ENCODE measurements around the gene SORCS2. TPM values are rescaled to one million over a fixed set of nuclear protein-coding genes. Genes with fewer than 3 reads are reported as not detected.

SORCS2 gene
- total RNA-seq, 1 donor from 2014 or later = 3.1 TPM

DNA sequence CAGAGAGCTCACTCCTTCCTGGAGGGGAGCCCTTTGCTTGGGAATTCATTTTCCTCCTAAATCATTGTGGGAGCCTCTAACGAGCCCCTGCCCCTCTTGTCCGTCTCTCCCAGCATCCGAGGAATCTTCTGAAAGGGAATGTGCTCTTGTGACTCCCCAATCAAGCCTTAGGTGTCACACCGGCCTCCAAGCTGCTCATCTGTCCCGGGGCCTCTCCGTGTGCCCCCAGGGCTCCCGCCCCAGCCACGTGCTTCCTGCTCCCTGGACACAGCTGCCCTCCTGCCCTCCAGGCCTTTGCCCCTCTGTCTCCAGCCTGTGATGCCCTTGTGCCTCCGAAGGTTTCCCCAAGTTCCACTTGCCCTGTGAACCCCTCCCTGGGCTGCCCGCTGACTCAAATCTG lies 507.5 kb downstream of the SORCS2 start:
- Histone ChIP-seq H3K9me3 (ENCODE audit: control insufficient read depth in 3 of 3, low read length in 3 of 3) (no peaks in the 10 kb centered on the region), H3K27ac (ENCODE audit: low read depth, low read length) (no peak overlapping the region), H3K4me1 (ENCODE audit: control insufficient read depth in 3 of 3, insufficient read depth in 3 of 3, low read length in 3 of 3) (peaks cover 0 to 6% (median 4%) of the 10 kb centered on the region in 3 donors), H3K9ac (ENCODE audit: low read depth in 1 of 3, low read length in 3 of 3) (no peak overlapping the region), H3K36me3 (ENCODE audit: control insufficient read depth in 3 of 3, insufficient read depth in 3 of 3, low read length in 3 of 3) (no peaks in the 10 kb centered on the region), H3K4me3 (ENCODE audit: low read length in 3 of 3) (no peak overlapping the region), H3K27me3 (ENCODE audit: control insufficient read depth in 3 of 3, insufficient read depth in 3 of 3, low read length in 3 of 3) (peaks cover 0 to 40% (median 28%) of the 10 kb centered on the region in 3 donors)

DNA sequence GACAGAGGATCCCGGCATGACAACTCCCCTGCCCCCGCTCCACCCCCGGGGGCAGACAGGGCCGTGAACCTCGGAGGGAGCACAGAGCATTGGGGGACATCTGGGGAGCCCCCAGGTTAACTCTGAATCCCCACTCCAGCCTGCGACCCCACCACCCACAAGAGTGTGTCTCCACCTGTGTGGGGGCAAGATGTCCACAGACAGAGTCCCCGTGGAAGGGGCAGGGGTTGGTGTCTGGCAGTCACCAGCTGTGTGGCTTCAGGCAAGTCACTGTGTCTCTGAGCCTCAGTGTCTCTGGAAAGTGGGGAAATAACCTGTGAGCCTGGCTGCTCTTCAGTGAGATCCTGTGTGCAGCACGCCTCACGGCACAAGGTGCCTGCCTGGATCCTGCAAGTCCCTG lies 508.3 kb downstream of the SORCS2 start:
- H3K9me3 ChIP-seq (ENCODE audit: control insufficient read depth in 3 of 3, low read length in 3 of 3) = no peaks in the 10 kb centered on the region
- no peak overlapping the region for H3K27ac ChIP-seq (ENCODE audit: low read depth, low read length)
- H3K4me1 ChIP-seq (ENCODE audit: control insufficient read depth in 3 of 3, insufficient read depth in 3 of 3, low read length in 3 of 3) = peaks cover 2 to 12% (median 8%) of the 10 kb centered on the region in 3 donors
- no peak overlapping the region for H3K9ac ChIP-seq (ENCODE audit: low read depth in 1 of 3, low read length in 3 of 3)
- peaks cover 0 to 40% (median 28%) of the 10 kb centered on the region in 3 donors for H3K27me3 ChIP-seq (ENCODE audit: control insufficient read depth in 3 of 3, insufficient read depth in 3 of 3, low read length in 3 of 3)
- no peak overlapping the region for H3K4me3 ChIP-seq (ENCODE audit: low read length in 3 of 3)
- H3K36me3 ChIP-seq (ENCODE audit: control insufficient read depth in 3 of 3, insufficient read depth in 3 of 3, low read length in 3 of 3) = no peaks in the 10 kb centered on the region

DNA sequence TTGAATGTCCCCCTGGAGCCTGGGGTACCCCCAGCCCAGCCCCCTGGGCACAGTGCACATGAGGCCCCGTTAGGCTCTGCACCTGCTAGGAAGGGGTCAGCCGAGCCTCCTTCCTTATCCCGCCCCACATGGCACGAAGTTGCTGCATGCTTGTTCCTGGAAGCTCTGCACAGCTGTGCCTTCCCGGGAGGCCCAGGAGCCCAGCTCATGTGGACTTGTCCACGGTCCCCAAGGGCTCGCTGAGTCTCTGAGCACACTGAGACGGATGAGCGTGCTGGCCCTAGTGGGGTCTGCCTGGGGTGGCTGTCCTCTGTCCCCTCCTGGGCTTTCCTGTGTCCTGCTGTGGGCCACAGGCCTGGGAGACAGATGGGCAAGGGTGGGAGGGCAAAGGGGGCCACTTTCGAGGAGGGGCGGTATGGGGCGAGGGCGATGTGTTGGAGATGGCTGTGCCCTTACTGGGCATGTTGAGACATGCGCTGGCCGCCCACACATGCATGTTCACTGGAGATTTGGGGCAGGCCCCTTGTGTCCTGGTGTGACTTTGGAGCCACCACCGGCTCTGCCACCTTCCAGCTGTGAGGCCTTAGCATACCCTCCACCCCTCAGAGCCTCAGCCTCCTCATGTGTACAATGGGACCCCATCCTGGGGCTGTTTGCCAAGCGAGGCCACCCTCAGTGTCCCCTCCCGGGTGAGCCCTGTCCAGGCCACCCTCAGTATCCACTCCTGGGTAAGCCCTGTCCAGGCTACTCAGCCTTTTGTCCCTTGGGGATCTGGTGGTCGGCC lies 509.7 kb downstream of the SORCS2 start:
- Histone ChIP-seq H3K9ac (ENCODE audit: low read depth in 1 of 3, low read length in 3 of 3) (no peak overlapping the region), H3K27ac (ENCODE audit: low read depth, low read length) (no peak overlapping the region), H3K27me3 (ENCODE audit: control insufficient read depth in 3 of 3, insufficient read depth in 3 of 3, low read length in 3 of 3) (peaks cover 0 to 35% (median 22%) of the 10 kb centered on the region in 3 donors), H3K9me3 (ENCODE audit: control insufficient read depth in 3 of 3, low read length in 3 of 3) (no peaks in the 10 kb centered on the region), H3K4me3 (ENCODE audit: low read length in 3 of 3) (no peak overlapping the region), H3K36me3 (ENCODE audit: control insufficient read depth in 3 of 3, insufficient read depth in 3 of 3, low read length in 3 of 3) (no peaks in the 10 kb centered on the region), H3K4me1 (ENCODE audit: control insufficient read depth in 3 of 3, insufficient read depth in 3 of 3, low read length in 3 of 3) (peaks cover 2 to 8% (median 6%) of the 10 kb centered on the region in 3 donors)

DNA sequence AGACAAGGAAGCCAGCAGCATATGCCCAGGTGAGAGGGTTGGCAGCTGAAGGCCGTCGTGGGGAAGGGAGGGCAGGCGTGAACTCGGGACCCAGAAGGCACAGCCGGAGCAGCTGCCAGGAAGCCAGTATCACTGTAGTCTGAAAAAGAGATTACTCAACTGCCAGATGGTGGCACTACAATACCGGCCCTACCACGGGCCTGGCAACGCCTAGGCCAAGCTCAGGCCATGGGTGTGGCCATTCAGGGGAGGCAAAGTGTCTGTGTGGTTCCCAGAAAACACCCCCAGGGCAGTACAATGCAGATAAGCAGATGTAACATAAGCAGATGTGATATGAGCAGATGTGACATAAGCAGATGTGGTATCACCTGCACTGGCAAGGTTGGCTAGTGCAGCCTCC lies 511.4 kb downstream of the SORCS2 start:
- H3K27me3 ChIP-seq (ENCODE audit: control insufficient read depth in 3 of 3, insufficient read depth in 3 of 3, low read length in 3 of 3) = peaks cover 0 to 26% (median 13%) of the 10 kb centered on the region in 3 donors
- no peak overlapping the region for H3K27ac ChIP-seq (ENCODE audit: low read depth, low read length)
- no peak overlapping the region for H3K4me3 ChIP-seq (ENCODE audit: low read length in 3 of 3)
- H3K9me3 ChIP-seq (ENCODE audit: control insufficient read depth in 3 of 3, low read length in 3 of 3) = no peaks in the 10 kb centered on the region
- no peaks in the 10 kb centered on the region for H3K36me3 ChIP-seq (ENCODE audit: control insufficient read depth in 3 of 3, insufficient read depth in 3 of 3, low read length in 3 of 3)
- H3K4me1 ChIP-seq (ENCODE audit: control insufficient read depth in 3 of 3, insufficient read depth in 3 of 3, low read length in 3 of 3) = peaks cover 2 to 6% (median 4%) of the 10 kb centered on the region in 3 donors
- no peak overlapping the region for H3K9ac ChIP-seq (ENCODE audit: low read depth in 1 of 3, low read length in 3 of 3)

DNA sequence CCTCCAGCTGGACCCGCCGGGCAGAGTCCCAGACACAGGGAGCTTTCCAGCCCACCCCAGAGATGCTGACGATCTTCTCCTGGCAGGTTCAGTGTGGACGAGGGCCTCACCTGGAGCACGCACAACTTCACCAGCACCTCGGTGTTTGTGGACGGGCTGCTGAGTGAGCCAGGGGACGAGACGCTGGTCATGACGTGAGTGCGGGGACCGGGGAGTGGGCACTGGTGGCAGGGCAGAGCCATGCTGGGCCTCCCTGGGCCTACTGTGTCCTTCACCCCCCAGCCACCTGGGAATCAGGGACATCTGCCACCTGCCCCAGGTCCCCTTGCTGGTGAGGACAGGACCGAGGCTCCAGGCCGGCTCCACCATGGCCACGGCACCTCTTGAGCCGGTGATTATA lies 511.8 kb downstream of the SORCS2 start:
- Histone ChIP-seq H3K36me3 (ENCODE audit: control insufficient read depth in 3 of 3, insufficient read depth in 3 of 3, low read length in 3 of 3) (no peaks in the 10 kb centered on the region), H3K27me3 (ENCODE audit: control insufficient read depth in 3 of 3, insufficient read depth in 3 of 3, low read length in 3 of 3) (peaks cover 0 to 24% (median 9%) of the 10 kb centered on the region in 3 donors), H3K9ac (ENCODE audit: low read depth in 1 of 3, low read length in 3 of 3) (no peak overlapping the region), H3K9me3 (ENCODE audit: control insufficient read depth in 3 of 3, low read length in 3 of 3) (no peaks in the 10 kb centered on the region), H3K27ac (ENCODE audit: low read depth, low read length) (no peak overlapping the region), H3K4me3 (ENCODE audit: low read length in 3 of 3) (no peak overlapping the region), H3K4me1 (ENCODE audit: control insufficient read depth in 3 of 3, insufficient read depth in 3 of 3, low read length in 3 of 3) (peaks cover 2 to 6% (median 4%) of the 10 kb centered on the region in 3 donors)

DNA sequence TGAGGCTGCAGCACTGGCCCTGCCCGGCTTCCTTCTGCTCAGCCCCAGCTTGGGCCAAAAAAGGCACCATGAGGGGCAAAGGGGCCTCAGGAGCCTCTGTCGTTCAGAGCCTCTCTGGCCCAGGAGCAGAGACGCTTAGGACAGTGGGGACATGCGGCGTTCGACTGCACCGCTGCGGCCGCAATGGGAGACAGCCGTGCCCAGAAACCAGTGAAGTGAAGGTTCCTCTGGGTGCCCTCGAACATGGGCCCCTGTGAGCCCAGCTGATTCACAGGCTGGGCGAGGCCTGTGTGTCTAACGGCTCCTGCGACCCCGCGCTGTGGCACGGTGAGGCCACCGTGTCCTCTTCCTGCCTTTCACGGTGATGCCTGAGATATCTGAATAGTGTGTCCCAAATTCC lies 512.3 kb downstream of the SORCS2 start:
- Histone ChIP-seq H3K4me1 (ENCODE audit: control insufficient read depth in 3 of 3, insufficient read depth in 3 of 3, low read length in 3 of 3) (peaks cover 2 to 6% (median 4%) of the 10 kb centered on the region in 3 donors), H3K9me3 (ENCODE audit: control insufficient read depth in 3 of 3, low read length in 3 of 3) (no peaks in the 10 kb centered on the region), H3K9ac (ENCODE audit: low read depth in 1 of 3, low read length in 3 of 3) (no peak overlapping the region), H3K4me3 (ENCODE audit: low read length in 3 of 3) (no peak overlapping the region), H3K27me3 (ENCODE audit: control insufficient read depth in 3 of 3, insufficient read depth in 3 of 3, low read length in 3 of 3) (peaks cover 0 to 19% (median 6%) of the 10 kb centered on the region in 3 donors), H3K27ac (ENCODE audit: low read depth, low read length) (no peak overlapping the region), H3K36me3 (ENCODE audit: control insufficient read depth in 3 of 3, insufficient read depth in 3 of 3, low read length in 3 of 3) (no peaks in the 10 kb centered on the region)

DNA sequence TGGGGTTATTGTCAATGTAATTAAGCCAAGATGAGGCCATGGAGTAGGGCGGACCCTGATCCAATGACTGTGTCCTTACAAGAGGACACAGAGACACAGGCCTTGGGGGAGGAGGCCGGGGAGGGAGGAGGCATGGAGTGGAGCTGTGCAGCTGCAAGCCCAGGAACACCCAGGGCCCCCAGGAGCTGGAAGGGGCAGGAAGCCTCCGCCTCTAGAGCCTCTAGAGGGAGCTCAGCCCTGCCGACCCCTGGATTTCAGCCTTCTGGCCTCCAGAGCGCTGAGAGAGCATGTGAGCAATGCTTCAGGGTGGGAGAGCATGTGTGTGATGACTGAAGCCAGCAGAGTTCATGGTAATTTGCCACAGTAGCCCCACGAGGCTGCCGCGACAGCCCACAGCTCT lies 512.7 kb downstream of the SORCS2 start:
- Histone ChIP-seq H3K9me3 (ENCODE audit: control insufficient read depth in 3 of 3, low read length in 3 of 3) (no peaks in the 10 kb centered on the region), H3K27ac (ENCODE audit: low read depth, low read length) (no peak overlapping the region), H3K4me1 (ENCODE audit: control insufficient read depth in 3 of 3, insufficient read depth in 3 of 3, low read length in 3 of 3) (peaks cover 2 to 6% (median 4%) of the 10 kb centered on the region in 3 donors), H3K9ac (ENCODE audit: low read depth in 1 of 3, low read length in 3 of 3) (no peak overlapping the region), H3K4me3 (ENCODE audit: low read length in 3 of 3) (no peak overlapping the region), H3K36me3 (ENCODE audit: control insufficient read depth in 3 of 3, insufficient read depth in 3 of 3, low read length in 3 of 3) (no peaks in the 10 kb centered on the region), H3K27me3 (ENCODE audit: control insufficient read depth in 3 of 3, insufficient read depth in 3 of 3, low read length in 3 of 3) (peaks cover 0 to 17% (median 6%) of the 10 kb centered on the region in 3 donors)

DNA sequence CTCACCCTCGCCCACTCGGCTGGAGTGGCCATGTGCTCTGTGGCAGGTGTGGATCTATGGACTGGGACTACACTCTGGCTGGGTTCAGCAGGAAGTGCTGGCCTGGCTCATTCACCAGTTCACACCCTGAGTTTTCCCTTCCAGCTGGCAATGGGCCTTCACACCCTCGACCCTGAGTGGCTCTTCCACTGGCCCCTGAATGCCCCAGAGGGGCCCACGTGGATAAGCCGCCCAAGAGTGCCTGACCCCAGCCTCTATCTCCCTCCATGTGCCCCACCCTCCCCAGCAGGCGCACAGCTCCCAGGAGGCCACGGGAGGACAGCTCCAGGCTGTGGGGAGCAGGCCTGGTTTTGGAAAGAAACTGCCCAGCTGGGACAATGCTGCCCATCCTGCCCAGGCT lies 513.3 kb downstream of the SORCS2 start:
- H3K27ac ChIP-seq (ENCODE audit: low read depth, low read length) = no peak overlapping the region
- no peak overlapping the region for H3K4me3 ChIP-seq (ENCODE audit: low read length in 3 of 3)
- no peaks in the 10 kb centered on the region for H3K36me3 ChIP-seq (ENCODE audit: control insufficient read depth in 3 of 3, insufficient read depth in 3 of 3, low read length in 3 of 3)
- no peaks in the 10 kb centered on the region for H3K9me3 ChIP-seq (ENCODE audit: control insufficient read depth in 3 of 3, low read length in 3 of 3)
- H3K27me3 ChIP-seq (ENCODE audit: control insufficient read depth in 3 of 3, insufficient read depth in 3 of 3, low read length in 3 of 3) = peaks cover 0 to 12% (median 6%) of the 10 kb centered on the region in 3 donors
- peaks cover 2 to 6% (median 4%) of the 10 kb centered on the region in 3 donors for H3K4me1 ChIP-seq (ENCODE audit: control insufficient read depth in 3 of 3, insufficient read depth in 3 of 3, low read length in 3 of 3)
- no peak overlapping the region for H3K9ac ChIP-seq (ENCODE audit: low read depth in 1 of 3, low read length in 3 of 3)

DNA sequence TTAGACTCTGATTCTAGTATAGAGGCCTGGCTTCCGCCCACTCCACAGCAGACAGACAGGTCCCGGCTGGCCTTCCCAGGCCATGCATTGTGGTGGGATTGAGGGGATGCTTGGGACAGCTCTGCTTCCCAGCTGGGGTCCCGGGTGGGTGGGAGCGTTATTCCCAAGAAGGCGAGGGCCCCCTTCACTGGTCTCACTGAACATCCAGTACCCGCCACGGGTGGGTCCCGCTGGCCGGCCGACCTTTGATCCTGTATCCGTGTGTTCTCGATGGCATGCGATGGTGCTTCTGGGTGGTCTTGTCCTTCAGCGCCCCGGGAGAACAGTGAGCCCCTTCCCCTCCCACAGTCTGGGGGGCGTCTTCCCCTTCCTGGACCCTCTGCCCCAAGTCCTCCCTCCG lies 515.9 kb downstream of the SORCS2 start:
- Histone ChIP-seq H3K4me1 (ENCODE audit: control insufficient read depth in 3 of 3, insufficient read depth in 3 of 3, low read length in 3 of 3) (peaks cover 2 to 6% (median 4%) of the 10 kb centered on the region in 3 donors), H3K9ac (ENCODE audit: low read depth in 1 of 3, low read length in 3 of 3) (no peak overlapping the region), H3K4me3 (ENCODE audit: low read length in 3 of 3) (no peak overlapping the region), H3K36me3 (ENCODE audit: control insufficient read depth in 3 of 3, insufficient read depth in 3 of 3, low read length in 3 of 3) (no peaks in the 10 kb centered on the region), H3K9me3 (ENCODE audit: control insufficient read depth in 3 of 3, low read length in 3 of 3) (no peaks in the 10 kb centered on the region), H3K27ac (ENCODE audit: low read depth, low read length) (no peak overlapping the region), H3K27me3 (ENCODE audit: control insufficient read depth in 3 of 3, insufficient read depth in 3 of 3, low read length in 3 of 3) (peaks cover 0 to 4% (median 0%) of the 10 kb centered on the region in 3 donors)

DNA sequence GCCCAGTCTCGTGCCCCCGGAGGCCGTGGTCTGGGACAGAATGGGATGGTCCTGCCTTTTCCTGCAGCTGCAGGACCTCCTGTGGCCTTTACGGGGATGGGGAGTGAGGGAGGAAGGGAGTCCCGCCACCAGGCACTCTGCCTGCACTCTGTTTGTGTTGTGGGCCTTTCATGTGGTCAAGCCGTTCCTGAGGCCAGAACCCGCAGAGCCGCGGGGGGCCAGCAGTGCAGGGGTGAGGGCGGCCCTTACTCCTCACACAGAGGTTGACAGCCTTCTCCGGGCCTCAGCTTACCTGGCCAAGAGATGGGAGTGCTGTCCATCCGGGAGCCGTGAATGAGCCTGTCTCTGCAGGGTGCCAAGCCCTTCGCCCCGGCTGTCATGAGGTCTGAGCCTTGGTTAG lies 516.6 kb downstream of the SORCS2 start:
- peaks cover 0 to under 1% (median 0%) of the 10 kb centered on the region in 3 donors for H3K27me3 ChIP-seq (ENCODE audit: control insufficient read depth in 3 of 3, insufficient read depth in 3 of 3, low read length in 3 of 3)
- no peak overlapping the region for H3K4me3 ChIP-seq (ENCODE audit: low read length in 3 of 3)
- H3K9ac ChIP-seq (ENCODE audit: low read depth in 1 of 3, low read length in 3 of 3) = no peak overlapping the region
- no peaks in the 10 kb centered on the region for H3K9me3 ChIP-seq (ENCODE audit: control insufficient read depth in 3 of 3, low read length in 3 of 3)
- H3K4me1 ChIP-seq (ENCODE audit: control insufficient read depth in 3 of 3, insufficient read depth in 3 of 3, low read length in 3 of 3) = peaks cover 2 to 6% (median 4%) of the 10 kb centered on the region in 3 donors
- no peaks in the 10 kb centered on the region for H3K36me3 ChIP-seq (ENCODE audit: control insufficient read depth in 3 of 3, insufficient read depth in 3 of 3, low read length in 3 of 3)
- H3K27ac ChIP-seq (ENCODE audit: low read depth, low read length) = no peak overlapping the region

All from skeletal muscle tissue (tissue), 4 donors.